IMR-90 (cell line): ENCODE data around the gene RUNX1. TPM values are rescaled to one million over a fixed set of nuclear protein-coding genes. Genes with fewer than 3 reads are reported as not detected.

Experiments
- ATAC-seq: fragments of 200-7000 bp; cut with Tn5 transposase; 2 replicates; pipeline ENCODE4 v1.9.1; 2020; ENCODE audit warnings: low read depth, mild to moderate bottlenecking, moderate library complexity
- BruUV-seq: library from RNA; stranded (reverse); fragments of 400-500 nt; replicated peaks from 2 replicates; lab custom pipeline; 2021; lab: Mats Ljungman, UMichigan
- CTCF ChIA-PET: fragments of 300-600 bp; formaldehyde crosslinking; extraction: SDS; loops from one replicate; lab custom pipeline; 2021; ENCODE audit warnings: antibody characterized with exemption; lab: Yijun Ruan, JAX
- POLR2A ChIA-PET: fragments of 300-600 bp; sonication (Branson Sonifier 250); formaldehyde crosslinking; loops from one replicate; lab custom pipeline; 2022; ENCODE audit warnings: antibody characterized with exemption; ENCODE audit not compliant: unreplicated experiment; lab: Charles Lee
- DNase-seq: peaks from one replicate; pipeline ENCODE4 v3.0.0; 2013
- H2AFZ ChIP-seq: replicated peaks from 2 replicates; pipeline ENCODE3; 2013; ENCODE audit warnings: low read length, mild to moderate bottlenecking; ENCODE audit not compliant: poor library complexity
- H2AK5ac ChIP-seq: 2 replicates; pipeline ENCODE4 v1.6.1; 2013; ENCODE audit warnings: low read depth, low read length, inconsistent platforms
- H2AK9ac ChIP-seq: replicated peaks from 2 replicates; pipeline ENCODE3; 2013; ENCODE audit warnings: mild to moderate bottlenecking, low read depth, low read length, moderate library complexity; ENCODE audit not compliant: poor library complexity
- H2BK120ac ChIP-seq: 2 replicates; pipeline ENCODE4 v1.6.1; 2013; ENCODE audit warnings: low read depth, low read length, inconsistent platforms
- H2BK15ac ChIP-seq: 3 replicates; pipeline ENCODE4 v1.6.1; 2013; ENCODE audit warnings: low read depth, low read length, inconsistent platforms
- H2BK20ac ChIP-seq: 2 replicates; pipeline ENCODE4 v1.6.1; 2013; ENCODE audit warnings: low read depth, mild to moderate bottlenecking, inconsistent platforms, low read length, moderate library complexity
- H2BK5ac ChIP-seq: 2 replicates; pipeline ENCODE4 v1.6.1; 2013; ENCODE audit warnings: mild to moderate bottlenecking, low read depth, low read length, inconsistent platforms; ENCODE audit not compliant: poor library complexity, severe bottlenecking
- H3K14ac ChIP-seq: replicated peaks from 2 replicates; pipeline ENCODE4 v1.6.1; 2013; ENCODE audit warnings: low read depth, low read length, inconsistent platforms
- H3K18ac ChIP-seq: 2 replicates; pipeline ENCODE4 v1.6.1; 2013; ENCODE audit warnings: low read depth, low read length, control low read depth
- H3K23ac ChIP-seq: 2 replicates; pipeline ENCODE4 v1.6.1; 2013; ENCODE audit warnings: low read depth, low read length, inconsistent platforms
- H3K27ac ChIP-seq: 2 replicates; pipeline ENCODE4 v1.5.1; 2013; ENCODE audit warnings: mild to moderate bottlenecking, control low read depth, low read length; ENCODE audit not compliant: insufficient read depth
- H3K27me3 ChIP-seq: 2 replicates; pipeline ENCODE4 v1.6.1; 2013; ENCODE audit warnings: low read length; ENCODE audit not compliant: control insufficient read depth, insufficient read depth
- H3K36me3 ChIP-seq: 2 replicates; pipeline ENCODE4 v1.6.1; 2013; ENCODE audit warnings: low read length, mixed read lengths; ENCODE audit not compliant: control insufficient read depth, insufficient read depth
- H3K4ac ChIP-seq: 2 replicates; pipeline ENCODE4 v1.6.1; 2013; ENCODE audit warnings: low read depth, low read length, inconsistent platforms
- H3K4me1 ChIP-seq: 2 replicates; pipeline ENCODE4 v1.6.1; 2013; ENCODE audit warnings: low read length, mixed read lengths; ENCODE audit not compliant: control insufficient read depth, insufficient read depth
- H3K4me2 ChIP-seq: 2 replicates; pipeline ENCODE4 v1.6.1; 2013; ENCODE audit warnings: low read depth, mild to moderate bottlenecking, control low read depth, low read length, moderate library complexity
- H3K4me3 ChIP-seq: 2 replicates; pipeline ENCODE4 v1.5.1; 2013; ENCODE audit warnings: low read depth, mild to moderate bottlenecking, control low read depth, low read length, moderate library complexity; ENCODE audit not compliant: insufficient read depth
- H3K56ac ChIP-seq: 2 replicates; pipeline ENCODE4 v1.6.1; 2013; ENCODE audit warnings: low read length, inconsistent platforms; ENCODE audit not compliant: insufficient read depth; ENCODE audit errors: extremely low read depth
- H3K79me1 ChIP-seq, 2 experiments: 2 replicates each; pipeline ENCODE4 v1.6.1; 2013; ENCODE audit warnings: low read length in 2 of 2, inconsistent platforms in 1 of 2, low read depth in 1 of 2
- H3K9ac ChIP-seq: 2 replicates; pipeline ENCODE4 v1.6.1; 2013; ENCODE audit warnings: low read depth, low read length, control low read depth
- H3K9me1 ChIP-seq: 2 replicates; pipeline ENCODE4 v1.6.1; 2013; ENCODE audit warnings: low read length, inconsistent platforms; ENCODE audit not compliant: insufficient read depth
- H3K9me3 ChIP-seq: 2 replicates; pipeline ENCODE4 v1.6.1; 2013; ENCODE audit warnings: low read length; ENCODE audit not compliant: control insufficient read depth, insufficient read depth
- H4K20me1 ChIP-seq: 2 replicates; pipeline ENCODE4 v1.6.1; 2013; ENCODE audit warnings: low read length, inconsistent platforms; ENCODE audit not compliant: insufficient read depth
- H4K5ac ChIP-seq: 2 replicates; pipeline ENCODE4 v1.6.1; 2013; ENCODE audit warnings: mild to moderate bottlenecking, low read depth, low read length, control low read depth
- H4K8ac ChIP-seq, 2 experiments: 2 replicates each; pipeline ENCODE4 v1.6.1; 2013; ENCODE audit warnings: low read depth in 2 of 2, low read length in 2 of 2, control low read depth in 1 of 2, inconsistent platforms in 1 of 2
- H4K91ac ChIP-seq: 2 replicates; pipeline ENCODE4 v1.6.1; 2013; ENCODE audit warnings: low read depth, low read length, inconsistent platforms; ENCODE audit not compliant: insufficient read depth
- BHLHE40 ChIP-seq: fragments of 150-350 bp; IDR thresholded peaks from 2 replicates; pipeline ENCODE4 v1.6.1; 2016; ENCODE audit warnings: mild to moderate bottlenecking, low read depth, low read length
- CEBPB ChIP-seq: IDR thresholded peaks from 2 replicates; pipeline ENCODE4 v1.6.1; 2012; ENCODE audit warnings: low read depth, low read length, improper control_type of control experiment
- CTCF ChIP-seq: conservative IDR thresholded peaks from 2 replicates; pipeline ENCODE4 v1.5.1; 2012; ENCODE audit warnings: mild to moderate bottlenecking, low read depth, low read length, improper control_type of control experiment
- FOS ChIP-seq: fragments of 150-350 bp; IDR thresholded peaks from 2 replicates; pipeline ENCODE4 v1.6.1; 2016; ENCODE audit warnings: low read depth, low read length
- MAFK ChIP-seq: IDR thresholded peaks from 2 replicates; pipeline ENCODE4 v1.6.1; 2012; ENCODE audit warnings: low read depth, low read length, improper control_type of control experiment
- MAZ ChIP-seq: IDR thresholded peaks from 2 replicates; pipeline ENCODE4 v1.6.1; 2012; ENCODE audit warnings: low read depth, mild to moderate bottlenecking, low read length, improper control_type of control experiment, moderate library complexity, borderline replicate concordance
- MXI1 ChIP-seq: IDR thresholded peaks from 2 replicates; pipeline ENCODE4 v1.6.1; 2012; ENCODE audit warnings: low read depth, mild to moderate bottlenecking, low read length, moderate library complexity, borderline replicate concordance
- NFE2L2 ChIP-seq: fragments of 150-350 bp; IDR thresholded peaks from 2 replicates; pipeline ENCODE4 v1.6.1; 2016; ENCODE audit warnings: low read depth, mild to moderate bottlenecking, low read length
- POLR2A ChIP-seq: IDR thresholded peaks from 2 replicates; pipeline ENCODE4 v1.6.1; 2012; ENCODE audit warnings: mild to moderate bottlenecking, low read depth, low read length
- RCOR1 ChIP-seq: IDR thresholded peaks from 2 replicates; pipeline ENCODE4 v1.6.1; 2012; ENCODE audit warnings: mild to moderate bottlenecking, low read length, improper control_type of control experiment; ENCODE audit not compliant: insufficient replicate concordance
- RFX5 ChIP-seq: IDR thresholded peaks from 2 replicates; pipeline ENCODE4 v1.8.0; 2012; ENCODE audit warnings: low read depth, mild to moderate bottlenecking, low read length, moderate library complexity
- SMC3 ChIP-seq: fragments of 150-350 bp; IDR thresholded peaks from 2 replicates; pipeline ENCODE4 v1.6.1; 2016; ENCODE audit warnings: low read depth, mild to moderate bottlenecking, antibody characterized with exemption, low read length, moderate library complexity
- WGBS, 2 experiments: methylation state at CpG; one replicate each; pipeline versions ENCODE4 v1.1.5 to v1.1.7; 2013; ENCODE audit warnings: missing lambda C conversion rate in 2 of 2; ENCODE audit not compliant: insufficient read length in 1 of 2; ENCODE audit errors: extremely low coverage in 2 of 2; 5-methylcytosine and 5-hydroxymethylcytosine counted together
- dilution Hi-C: fragments of 300-500 bp; cut with HindIII; formaldehyde crosslinking; loops from one replicate; pipeline ENCODE4 v1.14.3; 2018; ENCODE audit warnings: low sequenced_read_pairs; ENCODE audit not compliant: unreplicated experiment
- in situ Hi-C: fragments of 300-500 bp; cut with MboI; formaldehyde crosslinking; loops from 3 replicates; pipeline ENCODE4 v1.14.3; 2019; ENCODE audit warnings: low sequenced_read_pairs, inconsistent platforms, mixed read lengths
- intact Hi-C: fragments of 100-400 bp; cut with micrococcal nuclease; formaldehyde crosslinking; loops from 2 replicates; pipeline ENCODE4 v1.10.0; 2022
- polyA plus RNA-seq, 3 experiments: library from polyadenylated mRNA; depleted of rRNA; stranded (reverse); fragments of >200 nt; gene quantifications; 2 replicates each; pipeline ENCODE4 v1.2.3, GENCODE V29; 2012; ENCODE audit warnings: low replicate concordance in 1 of 3
- total RNA-seq: library from RNA; depleted of rRNA; stranded (reverse); fragments of >200 nt; gene quantifications from 2 replicates; pipeline ENCODE4 v1.2.3, GENCODE V29; 2012
- TF ChIP-seq, protein P1 (sequence below): fragments of 150-350 bp; IDR thresholded peaks from 2 replicates; pipeline ENCODE4 v1.6.1; 2017; ENCODE audit warnings: mild to moderate bottlenecking, antibody characterized with exemption, low read length, low read depth

Gene RUNX1
- total and polyA plus RNA-seq, 2 of the 4 experiments (the other 2 are of a cell fraction), result 34.5 to 56.5 TPM

DNA sequence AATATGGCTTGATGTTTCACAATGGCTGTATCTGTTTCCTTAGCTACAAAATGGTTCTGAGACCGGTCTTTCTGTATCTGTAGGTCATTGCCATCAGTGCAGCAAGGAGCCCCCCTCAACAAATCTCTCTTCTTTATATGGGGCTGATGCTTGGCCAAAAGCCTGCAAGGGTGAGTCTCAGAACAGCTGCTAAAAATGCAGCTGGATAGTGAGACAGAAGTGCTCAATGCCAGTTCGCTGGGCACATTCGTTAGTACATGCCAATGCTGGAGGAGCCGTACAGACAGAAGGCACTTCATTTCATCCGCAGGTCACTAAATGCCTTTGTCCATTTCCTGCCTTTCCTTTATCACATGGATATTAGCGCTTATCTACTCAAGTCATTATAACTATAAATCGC, 67.3 kb downstream of the RUNX1 start:
- no peak overlapping the region for H4K5ac ChIP-seq
- intact Hi-C loops, result loop anchor here (5.0 kb wide), 1 partner anchor 64 kb away; no protein-coding TSS in a partner anchor
- H3K27me3 ChIP-seq, result no peaks in the 10 kb centered on the region
- peak overlapping the region; percentile 48 to 69; a peak in 2 of 4 replicates for H4K8ac ChIP-seq
- ATAC-seq (no peak), DNase-seq (no peak)
- TF ChIP-seq MAZ (no peak), SMC3 (no peak), FOS (no peak), MAFK (no peak), RCOR1 (no peak), CTCF (no peak), CEBPB (no peak), RFX5 (no peak), BHLHE40 (no peak), POLR2A (no peak), MXI1 (no peak), NFE2L2 (no peak)
- TF ChIP-seq, protein P1, sequence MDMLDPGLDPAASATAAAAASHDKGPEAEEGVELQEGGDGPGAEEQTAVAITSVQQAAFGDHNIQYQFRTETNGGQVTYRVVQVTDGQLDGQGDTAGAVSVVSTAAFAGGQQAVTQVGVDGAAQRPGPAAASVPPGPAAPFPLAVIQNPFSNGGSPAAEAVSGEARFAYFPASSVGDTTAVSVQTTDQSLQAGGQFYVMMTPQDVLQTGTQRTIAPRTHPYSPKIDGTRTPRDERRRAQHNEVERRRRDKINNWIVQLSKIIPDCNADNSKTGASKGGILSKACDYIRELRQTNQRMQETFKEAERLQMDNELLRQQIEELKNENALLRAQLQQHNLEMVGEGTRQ, result no peak
- H3K4me1 ChIP-seq, result peaks cover 8% of the 10 kb centered on the region
- H3K4ac ChIP-seq, result peak overlapping the region; percentile 87
- in situ Hi-C loops, result no loop called here
- 93% methylated on average over 2 of the region's 7 CpGs; no CpG with 5 or more reads in 1 of the 2 experiments for WGBS, 2 experiments
- no peak overlapping the region for H3K4me3 ChIP-seq
- H3K27ac ChIP-seq, result no peak overlapping the region
- H2AK5ac ChIP-seq, result peak overlapping the region; percentile 89
- 0 out of 2 replicates have a peak overlapping the region, but pooled peaks have one; percentile 6 for H4K91ac ChIP-seq
- peak overlapping the region; percentile 77 for H2BK15ac ChIP-seq
- H2AK9ac ChIP-seq, result peak overlapping the region; percentile 23
- CTCF ChIA-PET, result interaction anchor here (0.6 kb wide), 1 partner anchor 66 kb away, joined by 4 read pairs; no protein-coding TSS in a partner anchor
- H3K4me2 ChIP-seq, result no peak overlapping the region
- H2BK20ac ChIP-seq, result peak overlapping the region; percentile 92
- no peaks in the 10 kb centered on the region for H4K20me1 ChIP-seq
- POLR2A ChIA-PET, result no interaction called here
- H2AFZ ChIP-seq, result no peak overlapping the region
- H3K36me3 ChIP-seq, result no peaks in the 10 kb centered on the region
- H3K9me3 ChIP-seq, result no peaks in the 10 kb centered on the region
- H2BK120ac ChIP-seq, result peak overlapping the region; percentile 89
- no peak overlapping the region for H3K56ac ChIP-seq
- peak overlapping the region; percentile 54; the same call in 1 of the 2 replicates for H3K23ac ChIP-seq
- BruUV-seq, result no TSS peak
- no peak overlapping the region for H3K9ac ChIP-seq
- dilution Hi-C loops, result no loop called here
- H3K18ac ChIP-seq, result peak overlapping the region; percentile 37; the same call in 1 of the 2 replicates
- H3K79me1 ChIP-seq, result peaks cover 0 to 23% of the 10 kb centered on the region in 2 experiments; a peak in 2 of 4 replicates
- H3K14ac ChIP-seq, result peak overlapping the region; percentile 88
- peaks cover 20% of the 10 kb centered on the region for H3K9me1 ChIP-seq
- peak overlapping the region; percentile 76 for H2BK5ac ChIP-seq
